K562 (cell line): ENCODE results near the gene MDK. TPM values are rescaled to one million over a fixed set of nuclear protein-coding genes. Genes with fewer than 3 reads are reported as not detected.

Source experiments
- BRCA1 ChIP-seq, 2 experiments: fragments of 450-650 bp in 1 of 2; sonication (generic) in 1 of 2; formaldehyde crosslinking in 1 of 2; IDR thresholded peaks; 2 replicates each; pipeline versions ENCODE4 v1.5.0 to v1.6.1; 2017 to 2020; ENCODE audit warnings: mild to moderate bottlenecking in 1 of 2, missing genetic modification reagents in 1 of 2
- CHD1 ChIP-seq: fragments of 200-600 bp; sonication (generic); IDR thresholded peaks from one replicate; pipeline ENCODE4 v1.6.1; 2012; ENCODE audit warnings: mild to moderate bottlenecking, moderate library complexity, low read length, inconsistent platforms
- EP300 ChIP-seq: IDR thresholded peaks from 2 replicates; pipeline ENCODE4 v1.6.1; 2012; ENCODE audit warnings: low read length, improper control_type of control experiment
- ETV5 ChIP-seq: sonication (generic); formaldehyde crosslinking; IDR thresholded peaks from 2 replicates; pipeline ENCODE4 v1.4.0; 2020; ENCODE audit warnings: low read depth, mild to moderate bottlenecking, missing genetic modification reagents
- FOSL1 ChIP-seq: fragments of 200-800 bp; sonication (Bioruptor generic); conservative IDR thresholded peaks from 2 replicates; pipeline ENCODE4 v1.6.1; 2016; ENCODE audit warnings: missing genetic modification characterization, missing compliant biosample characterization
- HNRNPL ChIP-seq: fragments of 200-400 bp; formaldehyde crosslinking; IDR thresholded peaks from 2 replicates; pipeline ENCODE4 v1.6.1; 2017; ENCODE audit warnings: low read depth, mild to moderate bottlenecking, low read length
- L3MBTL2 ChIP-seq: fragments of 450-650 bp; IDR thresholded peaks from 2 replicates; pipeline ENCODE4 v1.6.1; 2016; ENCODE audit warnings: mild to moderate bottlenecking, moderate library complexity
- MCM3 ChIP-seq: fragments of 450-650 bp; IDR thresholded peaks from 2 replicates; pipeline ENCODE4 v1.6.1; 2016
- MEF2A ChIP-seq: IDR thresholded peaks from 2 replicates; pipeline ENCODE4 v1.6.1; 2011; ENCODE audit warnings: low read depth, mild to moderate bottlenecking, low read length, moderate library complexity; ENCODE audit not compliant: control insufficient read depth
- NFXL1 ChIP-seq: fragments of 450-650 bp; formaldehyde crosslinking; IDR thresholded peaks from 2 replicates; pipeline ENCODE4 v1.4.0; 2021; ENCODE audit warnings: mild to moderate bottlenecking
- PCBP1 ChIP-seq: fragments of 200-400 bp; formaldehyde crosslinking; IDR thresholded peaks from 2 replicates; pipeline ENCODE4 v1.6.1; 2018; ENCODE audit warnings: mild to moderate bottlenecking, low read depth, low read length; ENCODE audit not compliant: poor library complexity, severe bottlenecking
- PHB ChIP-seq: fragments of 250-450 bp; sonication (Bioruptor Pico); IDR thresholded peaks from 2 replicates; pipeline ENCODE4 v1.5.0; 2021
- RFX7 ChIP-seq: fragments of 250-450 bp; sonication (Bioruptor Pico); IDR thresholded peaks from 2 replicates; pipeline ENCODE4 v1.5.1; 2021; ENCODE audit warnings: mild to moderate bottlenecking
- SRSF7 ChIP-seq: fragments of 200-400 bp; formaldehyde crosslinking; optimal IDR thresholded peaks from 2 replicates; pipeline ENCODE3; 2017; ENCODE audit warnings: mild to moderate bottlenecking, low read depth, low read length
- TBP ChIP-seq: optimal IDR thresholded peaks from 2 replicates; pipeline ENCODE3; 2011; ENCODE audit warnings: low read depth, low read length, improper control_type of control experiment
- TCF7 ChIP-seq: sonication (generic); IDR thresholded peaks from 2 replicates; pipeline ENCODE4 v1.6.1; 2016; ENCODE audit warnings: antibody characterized with exemption, borderline replicate concordance
- ZFX ChIP-seq: sonication (generic); formaldehyde crosslinking; IDR thresholded peaks from 2 replicates; pipeline ENCODE4 v1.8.0; 2022; ENCODE audit warnings: mild to moderate bottlenecking, missing genetic modification reagents, moderate library complexity
- ZNF143 ChIP-seq: sonication (generic); formaldehyde crosslinking; IDR thresholded peaks from 2 replicates; pipeline ENCODE4 v1.9.0; 2022; ENCODE audit warnings: mild to moderate bottlenecking, missing genetic modification reagents
- ZNF174 ChIP-seq: fragments of 250-450 bp; sonication (Bioruptor Pico); IDR thresholded peaks from 2 replicates; pipeline ENCODE4 v1.4.0; 2020; ENCODE audit warnings: mild to moderate bottlenecking
- ZNF384 ChIP-seq: IDR thresholded peaks from 2 replicates; pipeline ENCODE4 v1.6.1; 2012; ENCODE audit warnings: low read depth, low read length, improper control_type of control experiment
- polyA plus RNA-seq, 8 experiments: library from polyadenylated mRNA; depleted of rRNA in 4 of 8; stranded (reverse) in 5 of 8; unstranded in 3 of 8; fragments of >200 nt; fragmentation: Nextera tagmentation in 2 of 8; fragmentation: Illumina TruSeq in 1 of 8; extraction: Ambion mirVana in 2 of 8; extraction: Trizol in 1 of 8; gene quantifications; 2 replicates each; pipeline versions ENCODE4 v1.2.1 to v1.2.3, GENCODE V29; 2011 to 2014; ENCODE audit warnings: inconsistent platforms in 1 of 8, missing spikeins in 1 of 8
- total RNA-seq, 7 experiments: library from RNA; depleted of rRNA in 6 of 7; stranded (reverse); fragments of >200 nt in 6 of 7; fragmentation: Illumina TruSeq in 2 of 7; extraction: Trizol in 2 of 7; gene quantifications; 2 replicates each; pipeline versions ENCODE4 v1.2.1 to v1.2.3, GENCODE V29; 2011 to 2021; ENCODE audit warnings: low replicate concordance in 1 of 7
- TF ChIP-seq, protein P1 (sequence below): sonication (generic); formaldehyde crosslinking; IDR thresholded peaks from 2 replicates; pipeline ENCODE4 v1.9.0; 2022; ENCODE audit warnings: mild to moderate bottlenecking, missing genetic modification reagents
- TF ChIP-seq, protein P2 (sequence below): fragments of 250-450 bp; sonication (Bioruptor Pico); IDR thresholded peaks from 2 replicates; pipeline ENCODE4 v1.5.0; 2021; ENCODE audit warnings: mild to moderate bottlenecking, moderate library complexity

MDK gene
- total and polyA plus RNA-seq, 9 of the 15 experiments (the other 6 are each of a cell fraction or from before 2014, with no cell fraction given) = 20.7 to 700 (median 350) TPM

DNA sequence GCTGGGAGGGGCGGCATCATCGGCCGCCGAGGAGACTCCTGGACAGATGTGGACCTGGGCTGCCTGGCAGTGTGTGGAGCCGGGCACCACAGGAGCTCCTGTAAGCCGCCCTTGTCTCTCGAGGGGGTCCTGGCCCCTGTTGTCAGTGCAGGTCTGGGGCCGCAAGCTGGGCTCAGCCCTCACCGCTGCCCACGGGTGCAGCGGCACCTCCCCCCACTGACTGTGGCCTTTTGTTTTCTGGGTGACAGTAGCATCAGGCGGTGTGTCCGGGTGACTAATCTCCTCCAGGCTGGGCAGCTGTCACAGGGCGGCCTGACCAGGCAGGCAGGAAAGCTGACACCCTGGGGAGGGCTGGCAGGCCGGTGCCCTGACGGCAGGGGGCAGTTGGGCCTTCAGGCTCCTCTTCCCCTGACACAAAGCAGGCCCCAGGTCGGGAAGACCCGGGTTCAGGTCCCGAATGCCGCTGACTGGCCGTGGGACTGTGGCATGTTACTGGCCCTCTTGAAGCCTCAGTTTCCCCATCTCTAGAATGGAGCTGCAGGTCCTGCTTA lies 17.9 kb upstream of the MDK start (continued):
- TF ChIP-seq ZNF174 (CRISPR knock-in tag) = no peak
- no peak for TF ChIP-seq NFXL1 (CRISPR knock-in tag)
- no peak for TF ChIP-seq SRSF7
- no peak for TF ChIP-seq TBP
- TF ChIP-seq BRCA1 (IDR thresholded peaks at IDR 0.05) = no peak
- TF ChIP-seq BRCA1 (CRISPR knock-in tag; IDR thresholded peaks at IDR 0.05) = 0 out of 2 replicates have a peak, but pooled peaks have one; percentile 76
- no peak for TF ChIP-seq RFX7 (CRISPR knock-in tag)
- TF ChIP-seq TCF7 = no peak
- no peak for TF ChIP-seq CHD1
- no peak for TF ChIP-seq ZNF384
- no peak for TF ChIP-seq MEF2A
- peak; percentile 19 for TF ChIP-seq ZFX
- no peak for TF ChIP-seq MCM3
- TF ChIP-seq ETV5 (CRISPR knock-in tag) = no peak
- no peak for TF ChIP-seq EP300
- TF ChIP-seq, protein P1, sequence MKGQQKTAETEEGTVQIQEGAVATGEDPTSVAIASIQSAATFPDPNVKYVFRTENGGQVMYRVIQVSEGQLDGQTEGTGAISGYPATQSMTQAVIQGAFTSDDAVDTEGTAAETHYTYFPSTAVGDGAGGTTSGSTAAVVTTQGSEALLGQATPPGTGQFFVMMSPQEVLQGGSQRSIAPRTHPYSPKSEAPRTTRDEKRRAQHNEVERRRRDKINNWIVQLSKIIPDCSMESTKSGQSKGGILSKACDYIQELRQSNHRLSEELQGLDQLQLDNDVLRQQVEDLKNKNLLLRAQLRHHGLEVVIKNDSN = no peak
- TF ChIP-seq ZNF143 (CRISPR knock-in tag) = no peak
- no peak for TF ChIP-seq PHB
- TF ChIP-seq, protein P2, sequence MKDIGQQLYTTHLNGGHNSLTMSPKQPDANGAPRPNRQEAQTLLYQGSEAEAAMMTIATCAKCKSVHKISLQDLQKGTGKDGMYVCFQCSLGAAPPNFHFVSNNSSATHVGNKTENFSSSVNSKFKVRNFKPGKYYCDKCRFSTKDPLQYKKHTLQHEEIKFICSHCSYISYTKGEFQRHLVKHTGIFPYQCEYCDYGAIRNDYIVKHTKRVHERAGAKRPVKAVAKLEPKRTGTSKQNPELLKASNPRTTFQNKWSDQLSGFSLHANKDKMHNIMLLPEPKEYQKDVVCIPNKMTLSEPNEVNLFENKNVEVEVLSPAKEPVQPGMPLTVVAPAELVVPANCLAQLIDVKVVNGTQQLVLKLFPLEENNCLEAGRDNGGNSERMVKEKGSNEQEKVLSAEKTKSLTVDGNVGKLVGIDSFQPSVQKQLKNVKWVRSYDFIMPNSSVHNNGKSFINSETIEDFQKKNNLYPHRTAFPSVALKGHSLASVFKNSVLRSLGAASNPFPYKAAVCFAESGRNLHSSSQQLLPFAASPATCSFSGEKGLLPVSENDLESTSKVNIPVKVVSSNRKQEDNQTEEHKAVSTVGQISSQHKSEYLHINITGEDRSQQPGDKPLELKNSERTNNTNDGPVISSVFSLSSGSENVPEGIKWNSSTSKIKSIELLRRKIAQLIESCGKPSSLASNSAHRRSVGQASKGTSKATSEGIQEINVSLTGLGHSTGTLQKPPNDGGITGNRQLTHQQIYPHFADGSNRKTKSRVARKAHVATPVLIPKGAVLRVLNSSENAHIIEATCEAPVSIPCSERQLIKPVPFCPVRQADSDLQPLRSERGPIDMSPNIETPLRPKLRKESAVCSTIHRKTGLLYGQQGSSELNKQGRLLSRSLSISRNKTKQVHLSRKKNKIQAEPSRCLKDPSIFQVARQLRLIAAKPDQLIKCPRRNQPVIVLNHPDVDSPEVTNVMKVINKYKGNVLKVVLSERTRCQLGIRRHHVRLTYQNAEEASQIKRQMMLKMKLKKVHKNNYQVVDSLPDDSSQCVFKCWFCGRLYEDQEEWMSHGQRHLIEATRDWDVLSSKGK (CRISPR knock-in tag) = no peak
- no peak for TF ChIP-seq L3MBTL2
- 0 out of 2 replicates have a peak, but pooled peaks have one; percentile 24 for TF ChIP-seq HNRNPL
- TF ChIP-seq FOSL1 = no peak
- TF ChIP-seq PCBP1 = peak; percentile 43
